Peyer's patch (tissue), 4 donors: ENCODE measurements around the gene NME4. TPM values are rescaled to one million over a fixed set of nuclear protein-coding genes. Genes with fewer than 3 reads are reported as not detected.

Experiments used
- DNase-seq, 3 donors: peaks; one replicate each; pipeline ENCODE4 v3.0.0-alpha.2; 2017 to 2019
- H3K27ac ChIP-seq, 4 donors: fragments of 200-600 bp; sonication (generic); one replicate each; pipeline ENCODE4 v1.5.1; 2016 to 2019
- H3K27me3 ChIP-seq, 2 donors: fragments of 200-600 bp; sonication (generic); one replicate each; pipeline ENCODE4 v1.5.1; 2019
- H3K36me3 ChIP-seq, 3 donors: fragments of 200-600 bp; sonication (generic); one replicate each; pipeline ENCODE4 v1.5.1; 2016 to 2019
- H3K4me1 ChIP-seq, 4 donors: fragments of 200-600 bp; sonication (generic); one replicate each; pipeline ENCODE4 v1.5.1; 2016 to 2019
- H3K4me3 ChIP-seq, 4 donors: fragments of 200-600 bp; sonication (generic); 1 replicate in 3 of 4; 2 replicates in 1 of 4; pipeline ENCODE4 v1.5.1; 2016 to 2019; ENCODE audit warnings: mild to moderate bottlenecking in 1 of 4
- H3K9me3 ChIP-seq, 4 donors: fragments of 200-600 bp; sonication (generic); one replicate each; pipeline ENCODE4 v1.5.1; 2016 to 2019; ENCODE audit warnings: mild to moderate bottlenecking in 1 of 4
- CTCF ChIP-seq, 6 experiments: fragments of 450-650 bp in 4 of 6; fragments of 200-600 bp in 2 of 6; sonication (generic) in 1 of 6; IDR thresholded peaks; one replicate each; pipeline ENCODE4 v1.5.1; 2017 to 2019; ENCODE audit warnings: antibody characterized with exemption in 6 of 6, mild to moderate bottlenecking in 3 of 6, moderate library complexity in 1 of 6
- POLR2A ChIP-seq, 2 donors: fragments of 450-650 bp; IDR thresholded peaks; one replicate each; pipeline ENCODE4 v1.5.1; 2017; ENCODE audit warnings: antibody characterized with exemption in 2 of 2, mild to moderate bottlenecking in 2 of 2, moderate library complexity in 2 of 2
- total RNA-seq, 4 donors: library from RNA; depleted of rRNA; stranded (reverse); fragments of >200 nt; gene quantifications; one replicate each; pipeline ENCODE4 v1.1.0, GENCODE V29; 2016

NME4 gene
- total RNA-seq, 4 donors from 2014 or later, result 9.6 to 65.2 (median 29.5) TPM

GRCh38 chr16:363110-363765 is 33.8 kb upstream of the NME4 start:
- no peak overlapping the region for H3K4me3 ChIP-seq
- H3K9me3 ChIP-seq, result no peaks in the 10 kb centered on the region
- TF ChIP-seq POLR2A (IDR thresholded peaks at IDR 0.05), result no peak
- no peak for TF ChIP-seq CTCF (IDR thresholded peaks at IDR 0.05)
- H3K27me3 ChIP-seq, result no peaks in the 10 kb centered on the region
- no peak for DNase-seq
- H3K27ac ChIP-seq, result no peak overlapping the region
- H3K4me1 ChIP-seq, result peaks cover 0 to 4% (median 2%) of the 10 kb centered on the region in 4 donors
- H3K36me3 ChIP-seq, result peaks cover 0 to 17% (median 0%) of the 10 kb centered on the region in 3 donors

GRCh38 chr16:363766-364490 is 33.1 kb upstream of the NME4 start:
- Histone ChIP-seq H3K27me3 (no peaks in the 10 kb centered on the region), H3K27ac (no peak overlapping the region), H3K36me3 (peaks cover 0 to 24% (median 0%) of the 10 kb centered on the region in 3 donors), H3K4me3 (no peak overlapping the region), H3K4me1 (peaks cover 0 to 4% (median 2%) of the 10 kb centered on the region in 4 donors), H3K9me3 (no peaks in the 10 kb centered on the region)
- DNase-seq, result no peak
- TF ChIP-seq POLR2A (IDR thresholded peaks at IDR 0.05) (no peak), CTCF (IDR thresholded peaks at IDR 0.05) (no peak)

GRCh38 chr16:364595-365491 is 32.2 kb upstream of the NME4 start:
- Histone ChIP-seq H3K36me3 (peaks cover 0 to 27% (median 0%) of the 10 kb centered on the region in 3 donors), H3K27me3 (no peaks in the 10 kb centered on the region), H3K9me3 (no peaks in the 10 kb centered on the region), H3K4me1 (peaks cover 0 to 9% (median 7%) of the 10 kb centered on the region in 4 donors), H3K27ac (no peak overlapping the region), H3K4me3 (no peak overlapping the region)
- no peak for TF ChIP-seq CTCF (IDR thresholded peaks at IDR 0.05)
- TF ChIP-seq POLR2A (IDR thresholded peaks at IDR 0.05), result no peak
- no peak for DNase-seq

GRCh38 chr16:366476-366875 is 30.5 kb upstream of the NME4 start:
- H3K9me3 ChIP-seq, result no peaks in the 10 kb centered on the region
- no peak for TF ChIP-seq CTCF (IDR thresholded peaks at IDR 0.05)
- TF ChIP-seq POLR2A (IDR thresholded peaks at IDR 0.05), result no peak
- no peak overlapping the region for H3K27ac ChIP-seq
- no peak for DNase-seq
- H3K4me3 ChIP-seq, result no peak overlapping the region
- peaks cover 0 to 28% (median 0%) of the 10 kb centered on the region in 3 donors for H3K36me3 ChIP-seq
- H3K27me3 ChIP-seq, result no peaks in the 10 kb centered on the region
- peaks cover 0 to 20% (median 15%) of the 10 kb centered on the region in 4 donors for H3K4me1 ChIP-seq

- H3K36me3 ChIP-seq, result peaks cover 0 to 37% (median 0%) of the 10 kb centered on the region in 3 donors
- no peaks in the 10 kb centered on the region for H3K9me3 ChIP-seq
- H3K4me1 ChIP-seq, result peaks cover 0 to 17% (median 13%) of the 10 kb centered on the region in 4 donors
- H3K27me3 ChIP-seq, result no peaks in the 10 kb centered on the region
- no peak overlapping the region for H3K4me3 ChIP-seq
- H3K27ac ChIP-seq, result no peak overlapping the region
- no peak for DNase-seq
- TF ChIP-seq CTCF (IDR thresholded peaks at IDR 0.05) (no peak), POLR2A (IDR thresholded peaks at IDR 0.05) (no peak)
These were observed 29.6 kb upstream of the NME4 start for GRCh38 chr16:367333-367903.
